Natural killer cell (primary cell): Measurements from ENCODE around the gene IKZF5. TPM values are rescaled to one million over a fixed set of nuclear protein-coding genes. Genes with fewer than 3 reads are reported as not detected.

Experiments
- ATAC-seq, 3 donors: fragments of 150-1000 bp in 2 of 3; fragments of 200-7000 bp in 1 of 3; cut with Tn5 transposase; 1 replicate in 1 of 3; 2 replicates in 2 of 3; pipeline ENCODE4 v1.10.0; 2021; ENCODE audit warnings: mild to moderate bottlenecking in 2 of 3, moderate library complexity in 2 of 3
- DNase-seq, 2 donors: peaks; one replicate each; pipeline versions ENCODE4 v3.0.0 to v3.0.0-alpha.2; 2013 to 2021; ENCODE audit warnings: mixed read lengths in 1 of 2
- H3K27ac ChIP-seq: one replicate; pipeline ENCODE4 v1.5.1; 2013; ENCODE audit warnings: mild to moderate bottlenecking, low read length
- H3K27me3 ChIP-seq: one replicate; pipeline ENCODE4 v1.6.1; 2013; ENCODE audit warnings: low read length; ENCODE audit not compliant: control insufficient read depth, insufficient read depth
- H3K36me3 ChIP-seq: one replicate; pipeline ENCODE4 v1.6.1; 2013; ENCODE audit warnings: low read length; ENCODE audit not compliant: control insufficient read depth, insufficient read depth
- H3K4me1 ChIP-seq: one replicate; pipeline ENCODE4 v1.6.1; 2013; ENCODE audit warnings: low read length; ENCODE audit not compliant: control insufficient read depth, insufficient read depth
- H3K4me3 ChIP-seq: one replicate; pipeline ENCODE4 v1.5.1; 2013; ENCODE audit warnings: low read length
- H3K9me3 ChIP-seq: one replicate; pipeline ENCODE4 v1.6.1; 2013; ENCODE audit warnings: low read length; ENCODE audit not compliant: control insufficient read depth, insufficient read depth
- H3K27ac Mint-ChIP-seq, 2 donors: one replicate each; pipeline ENCODE4 v1.8.0; 2022; ENCODE audit warnings: mild to moderate bottlenecking in 2 of 2, mixed read lengths in 2 of 2, moderate library complexity in 1 of 2
- H3K27me3 Mint-ChIP-seq, 2 donors: one replicate each; pipeline ENCODE4 v1.8.0; 2022; ENCODE audit warnings: low read depth in 2 of 2, mixed read lengths in 2 of 2
- H3K36me3 Mint-ChIP-seq: one replicate; pipeline ENCODE4 v1.8.0; 2022; ENCODE audit warnings: mixed read lengths
- H3K4me1 Mint-ChIP-seq, 2 donors: one replicate each; pipeline ENCODE4 v1.8.0; 2022; ENCODE audit warnings: mixed read lengths in 2 of 2
- H3K4me3 Mint-ChIP-seq: one replicate; pipeline ENCODE4 v1.8.0; 2022; ENCODE audit warnings: mild to moderate bottlenecking, moderate library complexity, mixed read lengths
- H3K9me3 Mint-ChIP-seq, 2 donors: one replicate each; pipeline ENCODE4 v1.8.0; 2022; ENCODE audit warnings: mixed read lengths in 2 of 2
- CTCF ChIP-seq: fragments of 200-600 bp; IDR thresholded peaks from one replicate; pipeline ENCODE4 v1.8.0; 2022; ENCODE audit warnings: antibody characterized with exemption
- WGBS: methylation state at CpG from one replicate; pipeline ENCODE4 v1.1.7; 2013; ENCODE audit warnings: missing lambda C conversion rate; ENCODE audit not compliant: insufficient coverage; 5-methylcytosine and 5-hydroxymethylcytosine counted together
- intact Hi-C: fragments of 100-400 bp; cut with micrococcal nuclease; formaldehyde crosslinking; loops from one replicate; pipeline ENCODE4 v1.14.2; 2022
- total RNA-seq, 4 donors: library from RNA; stranded (reverse); fragments of 120-200 nt in 1 of 4; gene quantifications; one replicate each; pipeline versions ENCODE4 v1.2.3 to v1.2.4, GENCODE V29; 2013 to 2022

IKZF5 gene
- total RNA-seq, 3 donors from 2014 or later (not counting 1 experiment from before 2014, with no cell fraction given): 40.3 to 65.0 (median 51.8) TPM

GRCh38 chr10:122955892-122956291 lies 52.7 kb downstream of the IKZF5 start:
- no peak overlapping the region for H3K27ac ChIP-seq
- Mint-ChIP-seq H3K27me3 (peaks cover 0 to 7% of the 10 kb centered on the region in 2 donors), H3K4me1 (peaks cover 22 to 28% of the 10 kb centered on the region in 2 donors), H3K9me3 (no peaks in the 10 kb centered on the region), H3K27ac (peak overlapping the region in 1 of 2 donors; percentile 3), H3K36me3 (no peaks in the 10 kb centered on the region), H3K4me3 (peak overlapping the region; percentile 15)
- WGBS: no CpG with 5 or more reads among the region's 1 CpG
- no peaks in the 10 kb centered on the region for H3K36me3 ChIP-seq
- no peak for DNase-seq
- H3K4me3 ChIP-seq: no peak overlapping the region
- intact Hi-C loops: no loop called here
- ATAC-seq: no peak
- H3K27me3 ChIP-seq: no peaks in the 10 kb centered on the region
- peaks cover 16% of the 10 kb centered on the region for H3K4me1 ChIP-seq
- TF ChIP-seq CTCF: no peak
- H3K9me3 ChIP-seq: peaks cover 5% of the 10 kb centered on the region

- no peak for ATAC-seq
- H3K9me3 Mint-ChIP-seq: no peaks in the 10 kb centered on the region
- H3K27me3 Mint-ChIP-seq: peaks cover 0 to 7% of the 10 kb centered on the region in 2 donors
- peaks cover 16% of the 10 kb centered on the region for H3K4me1 ChIP-seq
- H3K27ac Mint-ChIP-seq: peak overlapping the region; percentile 84 to 92
- H3K9me3 ChIP-seq: peaks cover 5% of the 10 kb centered on the region
- no peaks in the 10 kb centered on the region for H3K27me3 ChIP-seq
- no peak for DNase-seq
- H3K4me3 Mint-ChIP-seq: peak overlapping the region; percentile 92
- no peaks in the 10 kb centered on the region for H3K36me3 ChIP-seq
- peak overlapping the region; percentile 34 for H3K27ac ChIP-seq
- no peak for TF ChIP-seq CTCF
- 78% methylated on average over 11 of the region's 13 CpGs for WGBS
- intact Hi-C loops: loop anchor here (1.0 kb wide), 2 partner anchors 26 to 54 kb away; partner anchors contain the start of genes IKZF5 and PSTK
- peak overlapping the region; percentile 87 for H3K4me3 ChIP-seq
- peaks cover 22 to 28% of the 10 kb centered on the region in 2 donors for H3K4me1 Mint-ChIP-seq
- no peaks in the 10 kb centered on the region for H3K36me3 Mint-ChIP-seq
Observed at GRCh38 chr10:122954731-122955050, 53.9 kb downstream of the IKZF5 start.

GRCh38 chr10:122953902-122954730 lies 54.5 kb downstream of the IKZF5 start, which contains the start of gene C10orf88:
Gene C10orf88 (minus strand): TSS chr10:122954227. CDS start chr10:122954178, 49 bp downstream.
- no peak for TF ChIP-seq CTCF
- peak within 1 kb of the TSS; percentile 87 for H3K4me3 ChIP-seq
- peak within 1 kb of the TSS; percentile 66 for H3K27ac ChIP-seq
- DNase-seq (peak; percentile 92 to 100), ATAC-seq (peak; percentile 93 to 97 (median 94))
- no peaks in the 10 kb centered on the region for H3K27me3 ChIP-seq
- peaks cover 16% of the 10 kb centered on the region for H3K4me1 ChIP-seq
- H3K9me3 Mint-ChIP-seq: no peaks in the 10 kb centered on the region
- peaks cover 22 to 28% of the 10 kb centered on the region in 2 donors for H3K4me1 Mint-ChIP-seq
- no peaks in the 10 kb centered on the region for H3K36me3 Mint-ChIP-seq
- 7% methylated on average over 77 of the region's 77 CpGs for WGBS
- no peaks in the 10 kb centered on the region for H3K36me3 ChIP-seq
- H3K27me3 Mint-ChIP-seq: peaks cover 0 to 7% of the 10 kb centered on the region in 2 donors
- peak within 1 kb of the TSS; percentile 84 to 92 for H3K27ac Mint-ChIP-seq
- intact Hi-C loops: loop anchor here (1.0 kb wide), 2 partner anchors 26 to 54 kb away; partner anchors contain the start of genes IKZF5 and PSTK
- H3K4me3 Mint-ChIP-seq: peak within 1 kb of the TSS; percentile 92
- peaks cover 5% of the 10 kb centered on the region for H3K9me3 ChIP-seq
